CD4-positive, alpha-beta T cell (primary cell): Measurements from ENCODE around the gene KIF22. TPM values are rescaled to one million over a fixed set of nuclear protein-coding genes. Genes with fewer than 3 reads are reported as not detected.
"Not testable (repeated sequence)": the region's sequence is repeated elsewhere in the genome, so short reads cannot be mapped to it uniquely, and the experiment has no call there.

Experiments used
- ATAC-seq: fragments of 200-7000 bp; cut with Tn5 transposase; one replicate; pipeline ENCODE4 v1.10.0; 2022; ENCODE audit warnings: mild to moderate bottlenecking; ENCODE audit not compliant: poor library complexity
- CTCF ChIA-PET: fragments of 350-600 bp; sonication (Branson Sonifier 250); formaldehyde crosslinking; loops from one replicate; lab custom pipeline; 2021; ENCODE audit warnings: antibody characterized with exemption, inconsistent platforms; lab: Charles Lee
- POLR2A ChIA-PET: fragments of 350-600 bp; sonication (Branson Sonifier 250); formaldehyde crosslinking; loops from one replicate; lab custom pipeline; 2021; ENCODE audit warnings: antibody characterized with exemption, inconsistent platforms; lab: Charles Lee
- DNase-seq, 14 experiments: peaks; one replicate each; pipeline ENCODE4 v3.0.0-alpha.2; 2013 to 2020; ENCODE audit warnings: mixed read lengths in 2 of 14
- H3K27ac ChIP-seq, 2 donors: one replicate each; pipeline versions ENCODE4 v1.5.1 to v1.7.0; 2013; ENCODE audit warnings: low read length in 2 of 2, low read depth in 1 of 2, mild to moderate bottlenecking in 1 of 2
- H3K27me3 ChIP-seq, 2 experiments: 1 replicate in 1 of 2; 2 replicates in 1 of 2; pipeline versions ENCODE4 v1.6.1 to v1.7.0; 2013; ENCODE audit warnings: low read length in 2 of 2, control low read depth in 1 of 2, mild to moderate bottlenecking in 1 of 2, moderate library complexity in 1 of 2; ENCODE audit not compliant: insufficient read depth in 2 of 2, control insufficient read depth in 1 of 2
- H3K36me3 ChIP-seq: one replicate; pipeline ENCODE4 v1.6.1; 2013; ENCODE audit warnings: low read length, control low read depth; ENCODE audit not compliant: insufficient read depth
- H3K4me1 ChIP-seq: one replicate; pipeline ENCODE4 v1.6.1; 2013; ENCODE audit warnings: low read length, control low read depth; ENCODE audit not compliant: insufficient read depth
- H3K4me3 ChIP-seq: one replicate; pipeline ENCODE4 v1.5.1; 2013; ENCODE audit warnings: mild to moderate bottlenecking, low read length, moderate library complexity
- H3K9me3 ChIP-seq, 2 experiments: 1 replicate in 1 of 2; 2 replicates in 1 of 2; pipeline versions ENCODE4 v1.6.1 to v1.7.0; 2013; ENCODE audit warnings: low read length in 2 of 2, mild to moderate bottlenecking in 2 of 2, control low read depth in 1 of 2, moderate library complexity in 1 of 2; ENCODE audit not compliant: control insufficient read depth in 1 of 2, insufficient read depth in 1 of 2
- H3K27ac Mint-ChIP-seq: one replicate; pipeline ENCODE4 v1.8.0; 2020; ENCODE audit warnings: mixed read lengths
- H3K27me3 Mint-ChIP-seq: one replicate; pipeline ENCODE4 v1.8.0; 2021; ENCODE audit warnings: mixed read lengths
- H3K36me3 Mint-ChIP-seq: one replicate; pipeline ENCODE4 v1.8.0; 2021; ENCODE audit warnings: low read depth, mixed read lengths
- H3K4me1 Mint-ChIP-seq: one replicate; pipeline ENCODE4 v1.8.0; 2021; ENCODE audit warnings: low read depth, mixed read lengths
- H3K4me3 Mint-ChIP-seq: one replicate; pipeline ENCODE4 v1.8.0; 2020; ENCODE audit warnings: mild to moderate bottlenecking, mixed read lengths
- H3K9me3 Mint-ChIP-seq: one replicate; pipeline ENCODE4 v1.8.0; 2020; ENCODE audit warnings: mixed read lengths
- intact Hi-C, 2 experiments: fragments of 100-400 bp; cut with DNase I in 1 of 2; cut with micrococcal nuclease in 1 of 2; formaldehyde crosslinking; loops; one replicate each; pipeline versions ENCODE4 v1.15.1 to v1.9.0; 2023 to 2025; cut with DNase I, micrococcal nuclease
- total RNA-seq, 174 experiments: library from RNA in 2 of 174; stranded (reverse) in 2 of 174; gene quantifications; one replicate each; pipeline ENCODE4 v1.2.3 and lab custom pipeline; 2021 to 2026
- TF ChIP-seq, protein P1 (sequence below): fragments of 200-600 bp; IDR thresholded peaks from one replicate; pipeline ENCODE4 v1.8.0; 2022; ENCODE audit warnings: antibody characterized with exemption, mild to moderate bottlenecking

Gene KIF22
- total RNA-seq, 2 experiments from 2014 or later = 99.0 to 101 TPM

- ChIA-PET POLR2A (no interaction called here), CTCF (no interaction called here)
- Mint-ChIP-seq H3K9me3 (no peaks in the 10 kb centered on the region), H3K27ac (no peak overlapping the region), H3K36me3 (no peaks in the 10 kb centered on the region), H3K4me1 (peaks cover 2% of the 10 kb centered on the region), H3K27me3 (no peaks in the 10 kb centered on the region), H3K4me3 (no peak overlapping the region)
- H3K27me3 ChIP-seq = no peaks in the 10 kb centered on the region
- no peak overlapping the region for H3K4me3 ChIP-seq
- H3K4me1 ChIP-seq = no peaks in the 10 kb centered on the region
- DNase-seq = no peak
- intact Hi-C loops = no loop called here
- no peak for ATAC-seq
- H3K9me3 ChIP-seq = no peaks in the 10 kb centered on the region
- no peaks in the 10 kb centered on the region for H3K36me3 ChIP-seq
- no peak overlapping the region for H3K27ac ChIP-seq
- TF ChIP-seq, protein P1, sequence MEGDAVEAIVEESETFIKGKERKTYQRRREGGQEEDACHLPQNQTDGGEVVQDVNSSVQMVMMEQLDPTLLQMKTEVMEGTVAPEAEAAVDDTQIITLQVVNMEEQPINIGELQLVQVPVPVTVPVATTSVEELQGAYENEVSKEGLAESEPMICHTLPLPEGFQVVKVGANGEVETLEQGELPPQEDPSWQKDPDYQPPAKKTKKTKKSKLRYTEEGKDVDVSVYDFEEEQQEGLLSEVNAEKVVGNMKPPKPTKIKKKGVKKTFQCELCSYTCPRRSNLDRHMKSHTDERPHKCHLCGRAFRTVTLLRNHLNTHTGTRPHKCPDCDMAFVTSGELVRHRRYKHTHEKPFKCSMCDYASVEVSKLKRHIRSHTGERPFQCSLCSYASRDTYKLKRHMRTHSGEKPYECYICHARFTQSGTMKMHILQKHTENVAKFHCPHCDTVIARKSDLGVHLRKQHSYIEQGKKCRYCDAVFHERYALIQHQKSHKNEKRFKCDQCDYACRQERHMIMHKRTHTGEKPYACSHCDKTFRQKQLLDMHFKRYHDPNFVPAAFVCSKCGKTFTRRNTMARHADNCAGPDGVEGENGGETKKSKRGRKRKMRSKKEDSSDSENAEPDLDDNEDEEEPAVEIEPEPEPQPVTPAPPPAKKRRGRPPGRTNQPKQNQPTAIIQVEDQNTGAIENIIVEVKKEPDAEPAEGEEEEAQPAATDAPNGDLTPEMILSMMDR = no peak
Measured at GRCh38 chr16:29775742-29776408, 14.7 kb upstream of the KIF22 start.

DNA sequence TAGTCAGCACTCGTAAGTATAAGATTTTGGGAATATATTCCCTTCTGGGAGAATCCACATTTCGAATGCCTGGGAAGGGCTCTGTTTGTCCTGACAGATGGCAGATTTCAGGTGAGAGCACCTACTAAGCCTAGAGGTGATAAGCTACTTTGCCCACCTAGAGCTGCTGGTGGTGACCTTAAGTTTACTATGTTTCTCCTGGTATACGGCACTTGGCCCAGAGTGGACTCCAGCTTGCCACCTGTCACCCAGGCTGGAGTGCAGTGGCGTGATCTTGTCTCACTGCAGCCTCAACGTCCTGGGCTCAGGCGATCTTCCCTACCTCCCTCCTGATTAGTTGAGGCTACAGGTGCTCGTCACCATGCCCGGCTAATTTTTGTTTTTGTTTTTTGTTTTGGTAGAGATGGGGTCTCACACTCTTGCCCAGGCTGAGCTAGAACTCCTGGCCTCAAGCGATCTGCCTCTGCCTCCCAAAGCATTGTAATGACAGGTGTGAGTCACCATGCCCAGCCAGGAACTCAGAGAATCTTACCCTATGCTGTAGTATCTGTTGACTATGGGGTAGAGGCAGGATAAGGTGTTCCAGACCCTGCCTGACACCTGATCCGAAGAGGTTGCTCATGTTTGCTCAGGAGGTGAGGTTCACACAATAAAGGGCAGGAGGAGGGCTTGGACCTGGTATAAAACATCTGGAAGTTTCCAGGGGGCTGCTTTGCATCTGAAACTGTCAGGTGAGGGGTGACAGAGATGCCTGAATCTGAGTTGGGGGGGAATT is 12.8 kb upstream of the KIF22 start, which contains the start of gene ZG16:
Gene ZG16 (plus strand): TSS at position 681 of the 775 bp plus-strand sequence. CDS start 1,011 bp downstream, outside the sequence.
- CTCF ChIA-PET = no interaction called here
- peaks cover 6% of the 10 kb centered on the region for H3K4me1 Mint-ChIP-seq
- no peak within 1 kb of the TSS for H3K4me3 ChIP-seq
- H3K9me3 Mint-ChIP-seq = no peaks in the 10 kb centered on the region
- DNase-seq (no peak), ATAC-seq (no peak)
- no peak within 1 kb of the TSS for H3K4me3 Mint-ChIP-seq
- H3K4me1 ChIP-seq = no peaks in the 10 kb centered on the region
- intact Hi-C loops = no loop called here
- no peaks in the 10 kb centered on the region for H3K36me3 ChIP-seq
- H3K27ac ChIP-seq = no peak within 1 kb of the TSS
- H3K27ac Mint-ChIP-seq = no peak within 1 kb of the TSS
- H3K36me3 Mint-ChIP-seq = no peaks in the 10 kb centered on the region
- no peaks in the 10 kb centered on the region for H3K27me3 Mint-ChIP-seq
- no peaks in the 10 kb centered on the region for H3K9me3 ChIP-seq
- TF ChIP-seq, protein P1 = no peak
- POLR2A ChIA-PET = no interaction called here
- no peaks in the 10 kb centered on the region for H3K27me3 ChIP-seq

- no peak overlapping the region for H3K4me3 ChIP-seq
- no peaks in the 10 kb centered on the region for H3K9me3 Mint-ChIP-seq
- no peak overlapping the region for H3K27ac Mint-ChIP-seq
- no peaks in the 10 kb centered on the region for H3K27me3 ChIP-seq
- H3K9me3 ChIP-seq = no peaks in the 10 kb centered on the region
- intact Hi-C loops = no loop called here
- no peak for DNase-seq
- no peaks in the 10 kb centered on the region for H3K36me3 ChIP-seq
- TF ChIP-seq, protein P1 = no peak
- no peaks in the 10 kb centered on the region for H3K27me3 Mint-ChIP-seq
- ATAC-seq = no peak
- no peaks in the 10 kb centered on the region for H3K36me3 Mint-ChIP-seq
- peaks cover 4% of the 10 kb centered on the region for H3K4me1 ChIP-seq
- H3K27ac ChIP-seq = no peak overlapping the region
- H3K4me3 Mint-ChIP-seq = no peak overlapping the region
- CTCF ChIA-PET = no interaction called here
- peaks cover 14% of the 10 kb centered on the region for H3K4me1 Mint-ChIP-seq
- POLR2A ChIA-PET = no interaction called here
Measured at GRCh38 chr16:29779474-29779873, 11.1 kb upstream of the KIF22 start.

- peaks cover 27% of the 10 kb centered on the region for H3K4me1 Mint-ChIP-seq
- intact Hi-C loops, H3K9me3 Mint-ChIP-seq, H3K36me3 Mint-ChIP-seq, H3K27ac ChIP-seq, H3K27me3 Mint-ChIP-seq, DNase-seq, H3K4me3 Mint-ChIP-seq, H3K4me3 ChIP-seq, H3K9me3 ChIP-seq, H3K36me3 ChIP-seq, H3K27me3 ChIP-seq, ATAC-seq: not testable (repeated sequence)
- ChIA-PET CTCF (interaction anchor here (1.2 to 2.9 kb wide), 3 partner anchors 54 to 83 kb away, joined by 3 to 21 read pairs (median 8); no protein-coding TSS in a partner anchor), POLR2A (interaction anchor here (1.2 to 4.1 kb wide), 3 partner anchors 37 to 83 kb away, joined by 4 to 22 read pairs (median 17); partner anchors contain the start of gene C16orf54)
- peaks cover 17% of the 10 kb centered on the region for H3K4me1 ChIP-seq
- peak overlapping the region; percentile 18 for H3K27ac Mint-ChIP-seq
Measured at GRCh38 chr16:29783094-29783953, 7.2 kb upstream of the KIF22 start.
